Effector memory CD4-positive, alpha-beta T cell (primary cell): Measurements from ENCODE around the gene FBN1.

Source experiments
- DNase-seq, 3 donors: peaks; one replicate each; pipeline ENCODE4 v3.0.0-alpha.2; 2020
- H3K27ac ChIP-seq: 2 replicates; pipeline ENCODE4 v1.7.0; 2013; ENCODE audit warnings: mild to moderate bottlenecking, low read length, moderate library complexity; ENCODE audit not compliant: insufficient read depth, poor library complexity, severe bottlenecking
- H3K27me3 ChIP-seq: replicated peaks from 2 replicates; pipeline ENCODE4 v1.7.0; 2013; ENCODE audit warnings: mild to moderate bottlenecking, low read length; ENCODE audit not compliant: insufficient read depth, control insufficient read depth, poor library complexity, severe bottlenecking
- H3K36me3 ChIP-seq: 2 replicates; pipeline ENCODE4 v1.7.0; 2013; ENCODE audit warnings: mild to moderate bottlenecking, low read length, moderate library complexity; ENCODE audit not compliant: control insufficient read depth, insufficient read depth
- H3K4me1 ChIP-seq: 2 replicates; pipeline ENCODE4 v1.7.0; 2013; ENCODE audit warnings: low read length, mild to moderate bottlenecking; ENCODE audit not compliant: control insufficient read depth, insufficient read depth, poor library complexity, severe bottlenecking
- H3K4me3 ChIP-seq: 2 replicates; pipeline ENCODE4 v1.7.0; 2013; ENCODE audit warnings: low read length, low read depth, mild to moderate bottlenecking; ENCODE audit not compliant: insufficient read depth, poor library complexity, severe bottlenecking
- H3K9me3 ChIP-seq: 2 replicates; pipeline ENCODE4 v1.7.0; 2013; ENCODE audit warnings: mild to moderate bottlenecking, low read length, moderate library complexity; ENCODE audit not compliant: control insufficient read depth

Gene FBN1

GRCh38 chr15:48365575-48365974 lies 279.9 kb downstream of the FBN1 start:
- no peaks in the 10 kb centered on the region for H3K27me3 ChIP-seq
- no peaks in the 10 kb centered on the region for H3K4me1 ChIP-seq
- no peaks in the 10 kb centered on the region for H3K9me3 ChIP-seq
- no peak for DNase-seq
- no peak overlapping the region for H3K4me3 ChIP-seq
- no peak overlapping the region for H3K27ac ChIP-seq
- H3K36me3 ChIP-seq = no peaks in the 10 kb centered on the region

GRCh38 chr15:48363474-48363873 lies 282.0 kb downstream of the FBN1 start:
- no peaks in the 10 kb centered on the region for H3K9me3 ChIP-seq
- no peaks in the 10 kb centered on the region for H3K36me3 ChIP-seq
- H3K27ac ChIP-seq = no peak overlapping the region
- H3K27me3 ChIP-seq = no peaks in the 10 kb centered on the region
- no peaks in the 10 kb centered on the region for H3K4me1 ChIP-seq
- no peak overlapping the region for H3K4me3 ChIP-seq
- DNase-seq = no peak

- DNase-seq = no peak
- H3K9me3 ChIP-seq = no peaks in the 10 kb centered on the region
- H3K4me1 ChIP-seq = no peaks in the 10 kb centered on the region
- H3K36me3 ChIP-seq = no peaks in the 10 kb centered on the region
- H3K4me3 ChIP-seq = no peak overlapping the region
- H3K27me3 ChIP-seq = no peaks in the 10 kb centered on the region
- no peak overlapping the region for H3K27ac ChIP-seq
These were observed 283.8 kb downstream of the FBN1 start for GRCh38 chr15:48361685-48362084.

GRCh38 chr15:48360841-48361240 lies 284.7 kb downstream of the FBN1 start:
- Histone ChIP-seq H3K4me1 (no peaks in the 10 kb centered on the region), H3K27me3 (no peaks in the 10 kb centered on the region), H3K27ac (no peak overlapping the region), H3K9me3 (no peaks in the 10 kb centered on the region), H3K36me3 (no peaks in the 10 kb centered on the region), H3K4me3 (no peak overlapping the region)
- DNase-seq = no peak
